ENCODE results near the gene HSPA1L. TPM values are rescaled to one million over a fixed set of nuclear protein-coding genes. Genes with fewer than 3 reads are reported as not detected.
"Not testable (repeated sequence)": the region's sequence is repeated elsewhere in the genome, so short reads cannot be mapped to it uniquely, and the experiment has no call there.

The HSPA1L gene
- total RNA-seq, 1 experiment from 2014 or later: 0.86 TPM

GRCh38 chr6:31806470-31807272 is 8.4 kb downstream of the HSPA1L start, which contains the start of gene LSM2:
LSM2 (minus strand) TSS chr6:31806966; CDS start chr6:31806757, 209 bp downstream.
- Mint-ChIP-seq H3K4me1 (ENCODE audit: low read depth, unreplicated experiment) (peaks cover 12% of the 10 kb centered on the region), H3K27ac (ENCODE audit: unreplicated experiment) (peak within 1 kb of the TSS; percentile 89), H3K27me3 (ENCODE audit: insufficient read depth, unreplicated experiment) (no peaks in the 10 kb centered on the region), H3K9me3 (ENCODE audit: unreplicated experiment) (no peaks in the 10 kb centered on the region), H3K4me3 (ENCODE audit: unreplicated experiment) (peak within 1 kb of the TSS; percentile 92), H3K36me3 (ENCODE audit: insufficient read depth, unreplicated experiment) (peaks cover 26% of the 10 kb centered on the region)
- Histone ChIP-seq H3K27me3 (replicated peaks; ENCODE audit: control insufficient read depth, insufficient read depth, low read length) (no peaks in the 10 kb centered on the region), H3K4me1 (peaks cover 12% of the 10 kb centered on the region; the same call in 1 of the 2 replicates), H3K36me3 (ENCODE audit: control insufficient read depth, insufficient read depth, low read length) (no peaks in the 10 kb centered on the region), H3K9me3 (no peaks in the 10 kb centered on the region), H3K4me3 (ENCODE audit: low read depth, low read length) (peak within 1 kb of the TSS; percentile 68)
- peak; percentile 96 to 98 for DNase-seq
- POLR2A ChIA-PET: interaction anchor here (0.5 to 1.8 kb wide), 18 partner anchors 8 to 265 kb away, joined by 3 to 45 read pairs (median 4); partner anchors contain the start of genes BAG6, DDX39B, GPANK1 and HSPA1A
- TF ChIP-seq, protein P1, sequence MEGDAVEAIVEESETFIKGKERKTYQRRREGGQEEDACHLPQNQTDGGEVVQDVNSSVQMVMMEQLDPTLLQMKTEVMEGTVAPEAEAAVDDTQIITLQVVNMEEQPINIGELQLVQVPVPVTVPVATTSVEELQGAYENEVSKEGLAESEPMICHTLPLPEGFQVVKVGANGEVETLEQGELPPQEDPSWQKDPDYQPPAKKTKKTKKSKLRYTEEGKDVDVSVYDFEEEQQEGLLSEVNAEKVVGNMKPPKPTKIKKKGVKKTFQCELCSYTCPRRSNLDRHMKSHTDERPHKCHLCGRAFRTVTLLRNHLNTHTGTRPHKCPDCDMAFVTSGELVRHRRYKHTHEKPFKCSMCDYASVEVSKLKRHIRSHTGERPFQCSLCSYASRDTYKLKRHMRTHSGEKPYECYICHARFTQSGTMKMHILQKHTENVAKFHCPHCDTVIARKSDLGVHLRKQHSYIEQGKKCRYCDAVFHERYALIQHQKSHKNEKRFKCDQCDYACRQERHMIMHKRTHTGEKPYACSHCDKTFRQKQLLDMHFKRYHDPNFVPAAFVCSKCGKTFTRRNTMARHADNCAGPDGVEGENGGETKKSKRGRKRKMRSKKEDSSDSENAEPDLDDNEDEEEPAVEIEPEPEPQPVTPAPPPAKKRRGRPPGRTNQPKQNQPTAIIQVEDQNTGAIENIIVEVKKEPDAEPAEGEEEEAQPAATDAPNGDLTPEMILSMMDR (IDR thresholded peaks at IDR 0.05; ENCODE audit: insufficient read depth in 1 of 2, low read depth in 1 of 2, low read length in 1 of 2, severe bottlenecking in 1 of 2, unreplicated experiment in 1 of 2): peak; percentile 25 to 36
- intact Hi-C loops (cut with micrococcal nuclease; ENCODE audit: unreplicated experiment): loop anchor here (1.0 to 2.0 kb wide), 3 partner anchors 16 to 56 kb away; partner anchors contain the start of genes HSPA1B and NEU1
- CTCF ChIA-PET: interaction anchor here (0.7 to 1.9 kb wide), 18 partner anchors 9 to 145 kb away, joined by 3 to 21 read pairs (median 4); partner anchors contain the start of genes ABHD16A, DDAH2, HSPA1A and HSPA1B
- no TSS peak for BruUV-seq (replicated peaks)

GRCh38 chr6:31805939-31806469 is 9.1 kb downstream of the HSPA1L start:
- no peaks in the 10 kb centered on the region for H3K9me3 Mint-ChIP-seq (ENCODE audit: unreplicated experiment)
- H3K4me1 ChIP-seq: peaks cover 12% of the 10 kb centered on the region; the same call in 1 of the 2 replicates
- BruUV-seq (replicated peaks): TSS peak; percentile 73
- H3K4me3 ChIP-seq (ENCODE audit: low read depth, low read length): peak overlapping the region; percentile 68
- ChIA-PET CTCF (interaction anchor here (1.2 to 1.9 kb wide), 7 partner anchors 9 to 36 kb away, joined by 4 to 21 read pairs (median 9); partner anchors contain the start of genes HSPA1A, HSPA1B, HSPA1L and VARS1), POLR2A (interaction anchor here (1.5 to 1.8 kb wide), 5 partner anchors 9 to 67 kb away, joined by 8 to 45 read pairs (median 23); partner anchors contain the start of genes HSPA1A, HSPA1B, HSPA1L and MSH5)
- TF ChIP-seq, protein P1 (IDR thresholded peaks at IDR 0.05; ENCODE audit: insufficient read depth in 1 of 2, low read depth in 1 of 2, low read length in 1 of 2, severe bottlenecking in 1 of 2, unreplicated experiment in 1 of 2): no peak
- H3K4me3 Mint-ChIP-seq (ENCODE audit: unreplicated experiment): peak overlapping the region; percentile 92
- no peaks in the 10 kb centered on the region for H3K36me3 ChIP-seq (ENCODE audit: control insufficient read depth, insufficient read depth, low read length)
- H3K27me3 ChIP-seq (replicated peaks; ENCODE audit: control insufficient read depth, insufficient read depth, low read length): no peaks in the 10 kb centered on the region
- no peak for DNase-seq
- peak overlapping the region; percentile 89 for H3K27ac Mint-ChIP-seq (ENCODE audit: unreplicated experiment)
- H3K36me3 Mint-ChIP-seq (ENCODE audit: insufficient read depth, unreplicated experiment): peaks cover 32% of the 10 kb centered on the region
- H3K9me3 ChIP-seq: no peaks in the 10 kb centered on the region
- intact Hi-C loops (cut with micrococcal nuclease; ENCODE audit: unreplicated experiment): loop anchor here (1.0 to 2.0 kb wide), 3 partner anchors 16 to 57 kb away; partner anchors contain the start of genes HSPA1B and NEU1
- H3K27me3 Mint-ChIP-seq (ENCODE audit: insufficient read depth, unreplicated experiment): no peaks in the 10 kb centered on the region
- H3K4me1 Mint-ChIP-seq (ENCODE audit: low read depth, unreplicated experiment): peaks cover 12% of the 10 kb centered on the region

- H3K27ac Mint-ChIP-seq (ENCODE audit: unreplicated experiment); DNase-seq; H3K4me3 ChIP-seq (ENCODE audit: low read depth, low read length); H3K9me3 ChIP-seq; BruUV-seq (replicated peaks); H3K4me1 ChIP-seq; H3K27me3 ChIP-seq (replicated peaks; ENCODE audit: control insufficient read depth, insufficient read depth, low read length); H3K9me3 Mint-ChIP-seq (ENCODE audit: unreplicated experiment); H3K36me3 ChIP-seq (ENCODE audit: control insufficient read depth, insufficient read depth, low read length); H3K4me3 Mint-ChIP-seq (ENCODE audit: unreplicated experiment); intact Hi-C loops (cut with micrococcal nuclease; ENCODE audit: unreplicated experiment); H3K4me1 Mint-ChIP-seq (ENCODE audit: low read depth, unreplicated experiment); H3K27me3 Mint-ChIP-seq (ENCODE audit: insufficient read depth, unreplicated experiment): not testable (repeated sequence)
- ChIA-PET POLR2A (interaction anchor here (0.6 kb wide), 1 partner anchor 31 kb away, joined by 3 read pairs; no protein-coding TSS in a partner anchor), CTCF (interaction anchor here (0.7 kb wide), 1 partner anchor 71 kb away, joined by 3 read pairs; no protein-coding TSS in a partner anchor)
- H3K36me3 Mint-ChIP-seq (ENCODE audit: insufficient read depth, unreplicated experiment): peaks cover 24% of the 10 kb centered on the region
Observed at GRCh38 chr6:31801031-31801927, 13.8 kb downstream of the HSPA1L start.
